WTC11 (cell line): Measurements from ENCODE around the gene TWIST2. TPM values are rescaled to one million over a fixed set of nuclear protein-coding genes. Genes with fewer than 3 reads are reported as not detected.

Experiments used
- ATAC-seq: fragments of 200-7000 bp; cut with Tn5 transposase; 2 replicates; pipeline ENCODE4 v1.10.0; 2021; ENCODE audit warnings: mild to moderate bottlenecking, moderate library complexity
- CTCF ChIA-PET: fragments of 300-600 bp; sonication (Branson Sonifier 250); formaldehyde crosslinking; loops from one replicate; lab custom pipeline; 2021; ENCODE audit warnings: antibody characterized with exemption; lab: Charles Lee
- POLR2A ChIA-PET: fragments of 350-600 bp; sonication (Branson Sonifier 250); formaldehyde crosslinking; loops from one replicate; lab custom pipeline; 2021; ENCODE audit warnings: antibody characterized with exemption; lab: Charles Lee
- DNase-seq: peaks from one replicate; pipeline ENCODE4 v3.0.0; 2021; ENCODE audit warnings: low spot score
- H3K27ac Mint-ChIP-seq: 2 replicates; pipeline ENCODE4 v1.8.0; 2021; ENCODE audit warnings: mixed read lengths
- H3K27me3 Mint-ChIP-seq: 2 replicates; pipeline ENCODE4 v1.8.0; 2021; ENCODE audit warnings: low read depth, mild to moderate bottlenecking, moderate library complexity, mixed read lengths
- H3K36me3 Mint-ChIP-seq: 2 replicates; pipeline ENCODE4 v1.8.0; 2021; ENCODE audit warnings: mixed read lengths
- H3K4me1 Mint-ChIP-seq: 2 replicates; pipeline ENCODE4 v1.8.0; 2022; ENCODE audit warnings: mixed read lengths
- H3K4me3 Mint-ChIP-seq: 2 replicates; pipeline ENCODE4 v1.8.0; 2021; ENCODE audit warnings: mild to moderate bottlenecking, moderate library complexity, mixed read lengths
- H3K9me3 Mint-ChIP-seq: 2 replicates; pipeline ENCODE4 v1.8.0; 2021; ENCODE audit warnings: mixed read lengths
- CBFB ChIP-seq: sonication (generic); formaldehyde crosslinking; IDR thresholded peaks from 2 replicates; pipeline ENCODE4 v1.8.1; 2022; ENCODE audit warnings: mild to moderate bottlenecking, low read depth, missing genetic modification reagents
- CREB1 ChIP-seq: sonication (generic); formaldehyde crosslinking; IDR thresholded peaks from 2 replicates; pipeline ENCODE4 v1.8.0; 2023; ENCODE audit warnings: mild to moderate bottlenecking, missing genetic modification reagents
- FOXK1 ChIP-seq: sonication (generic); formaldehyde crosslinking; IDR thresholded peaks from 2 replicates; pipeline ENCODE4 v1.8.0; 2022; ENCODE audit warnings: mild to moderate bottlenecking, moderate library complexity, missing genetic modification reagents
- GTF2I ChIP-seq: fragments of 250-450 bp; sonication (Bioruptor Pico); conservative IDR thresholded peaks from 2 replicates; pipeline ENCODE4 v1.4.0; 2021; ENCODE audit warnings: mild to moderate bottlenecking
- HMGA2 ChIP-seq: fragments of 250-450 bp; sonication (Bioruptor Pico); IDR thresholded peaks from 2 replicates; pipeline ENCODE4 v1.4.0; 2021; ENCODE audit warnings: mild to moderate bottlenecking, moderate library complexity
- JAZF1 ChIP-seq: fragments of 250-450 bp; sonication (Bioruptor Pico); IDR thresholded peaks from 2 replicates; pipeline ENCODE4 v1.9.0; 2021; ENCODE audit warnings: moderate library complexity, mild to moderate bottlenecking, inconsistent platforms
- MYBL2 ChIP-seq: sonication (generic); formaldehyde crosslinking; IDR thresholded peaks from 2 replicates; pipeline ENCODE4 v1.8.1; 2023; ENCODE audit warnings: mild to moderate bottlenecking, moderate library complexity, missing genetic modification reagents
- NFATC4 ChIP-seq: fragments of 250-450 bp; sonication (Bioruptor Pico); IDR thresholded peaks from 2 replicates; pipeline ENCODE4 v1.9.0; 2021; ENCODE audit warnings: mild to moderate bottlenecking
- NFE2L1 ChIP-seq: sonication (generic); formaldehyde crosslinking; IDR thresholded peaks from 2 replicates; pipeline ENCODE4 v1.8.1; 2023; ENCODE audit warnings: missing genetic modification reagents
- NR1H2 ChIP-seq: sonication (generic); formaldehyde crosslinking; IDR thresholded peaks from 2 replicates; pipeline ENCODE4 v1.9.0; 2021; ENCODE audit warnings: mild to moderate bottlenecking, moderate library complexity, missing genetic modification reagents
- STAT6 ChIP-seq: sonication (generic); formaldehyde crosslinking; conservative IDR thresholded peaks from 2 replicates; pipeline ENCODE4 v1.8.1; 2023; ENCODE audit warnings: mild to moderate bottlenecking, low read depth, missing genetic modification reagents, moderate library complexity
- TEAD1 ChIP-seq: sonication (generic); formaldehyde crosslinking; IDR thresholded peaks from 2 replicates; pipeline ENCODE4 v1.8.0; 2022; ENCODE audit warnings: mild to moderate bottlenecking, missing genetic modification reagents
- ZNF396 ChIP-seq: fragments of 250-450 bp; sonication (Bioruptor Pico); IDR thresholded peaks from 2 replicates; pipeline ENCODE4 v1.8.0; 2021; ENCODE audit warnings: mild to moderate bottlenecking, moderate library complexity, borderline replicate concordance
- ZNF416 ChIP-seq: fragments of 250-450 bp; sonication (Bioruptor Pico); IDR thresholded peaks from 2 replicates; pipeline ENCODE4 v1.9.0; 2021; ENCODE audit warnings: mild to moderate bottlenecking, inconsistent platforms
- ZNF671 ChIP-seq: fragments of 250-450 bp; sonication (Bioruptor Pico); IDR thresholded peaks from 2 replicates; pipeline ENCODE4 v1.8.0; 2021; ENCODE audit warnings: mild to moderate bottlenecking
- total RNA-seq: library from RNA; stranded (reverse); gene quantifications from 3 replicates; pipeline ENCODE4 v1.2.3, GENCODE V29; 2021
- TF ChIP-seq, protein P1 (sequence below): sonication (generic); formaldehyde crosslinking; IDR thresholded peaks from 2 replicates; pipeline ENCODE4 v1.8.0; 2023; ENCODE audit warnings: missing genetic modification reagents, mild to moderate bottlenecking, borderline replicate concordance
- TF ChIP-seq, protein P2 (sequence below): sonication (generic); formaldehyde crosslinking; IDR thresholded peaks from 2 replicates; pipeline ENCODE4 v1.8.0; 2022; ENCODE audit warnings: mild to moderate bottlenecking, missing genetic modification reagents
- TF ChIP-seq, protein P3 (sequence below): sonication (generic); formaldehyde crosslinking; IDR thresholded peaks from 2 replicates; pipeline ENCODE4 v1.8.1; 2022; ENCODE audit warnings: mild to moderate bottlenecking, moderate library complexity, missing genetic modification reagents
- TF ChIP-seq, protein P4 (sequence below): sonication (generic); formaldehyde crosslinking; IDR thresholded peaks from 2 replicates; pipeline ENCODE4 v1.8.1; 2022; ENCODE audit warnings: missing genetic modification reagents, borderline replicate concordance
- TF ChIP-seq, protein P5 (sequence below): sonication (generic); formaldehyde crosslinking; IDR thresholded peaks from 2 replicates; pipeline ENCODE4 v1.8.1; 2023; ENCODE audit warnings: mild to moderate bottlenecking, missing genetic modification reagents, borderline replicate concordance

The TWIST2 gene
- total RNA-seq, 1 experiment from 2014 or later: 5.7 TPM

- ChIA-PET POLR2A (no interaction called here), CTCF (no interaction called here)
- Mint-ChIP-seq H3K4me1 (peaks cover 27% of the 10 kb centered on the region), H3K27ac (no peak overlapping the region), H3K36me3 (no peaks in the 10 kb centered on the region), H3K27me3 (peaks cover 60% of the 10 kb centered on the region), H3K4me3 (no peak overlapping the region), H3K9me3 (no peaks in the 10 kb centered on the region)
- ATAC-seq: no peak
- DNase-seq: no peak
- TF ChIP-seq HMGA2 (CRISPR knock-in tag): no peak
- TF ChIP-seq, protein P1, sequence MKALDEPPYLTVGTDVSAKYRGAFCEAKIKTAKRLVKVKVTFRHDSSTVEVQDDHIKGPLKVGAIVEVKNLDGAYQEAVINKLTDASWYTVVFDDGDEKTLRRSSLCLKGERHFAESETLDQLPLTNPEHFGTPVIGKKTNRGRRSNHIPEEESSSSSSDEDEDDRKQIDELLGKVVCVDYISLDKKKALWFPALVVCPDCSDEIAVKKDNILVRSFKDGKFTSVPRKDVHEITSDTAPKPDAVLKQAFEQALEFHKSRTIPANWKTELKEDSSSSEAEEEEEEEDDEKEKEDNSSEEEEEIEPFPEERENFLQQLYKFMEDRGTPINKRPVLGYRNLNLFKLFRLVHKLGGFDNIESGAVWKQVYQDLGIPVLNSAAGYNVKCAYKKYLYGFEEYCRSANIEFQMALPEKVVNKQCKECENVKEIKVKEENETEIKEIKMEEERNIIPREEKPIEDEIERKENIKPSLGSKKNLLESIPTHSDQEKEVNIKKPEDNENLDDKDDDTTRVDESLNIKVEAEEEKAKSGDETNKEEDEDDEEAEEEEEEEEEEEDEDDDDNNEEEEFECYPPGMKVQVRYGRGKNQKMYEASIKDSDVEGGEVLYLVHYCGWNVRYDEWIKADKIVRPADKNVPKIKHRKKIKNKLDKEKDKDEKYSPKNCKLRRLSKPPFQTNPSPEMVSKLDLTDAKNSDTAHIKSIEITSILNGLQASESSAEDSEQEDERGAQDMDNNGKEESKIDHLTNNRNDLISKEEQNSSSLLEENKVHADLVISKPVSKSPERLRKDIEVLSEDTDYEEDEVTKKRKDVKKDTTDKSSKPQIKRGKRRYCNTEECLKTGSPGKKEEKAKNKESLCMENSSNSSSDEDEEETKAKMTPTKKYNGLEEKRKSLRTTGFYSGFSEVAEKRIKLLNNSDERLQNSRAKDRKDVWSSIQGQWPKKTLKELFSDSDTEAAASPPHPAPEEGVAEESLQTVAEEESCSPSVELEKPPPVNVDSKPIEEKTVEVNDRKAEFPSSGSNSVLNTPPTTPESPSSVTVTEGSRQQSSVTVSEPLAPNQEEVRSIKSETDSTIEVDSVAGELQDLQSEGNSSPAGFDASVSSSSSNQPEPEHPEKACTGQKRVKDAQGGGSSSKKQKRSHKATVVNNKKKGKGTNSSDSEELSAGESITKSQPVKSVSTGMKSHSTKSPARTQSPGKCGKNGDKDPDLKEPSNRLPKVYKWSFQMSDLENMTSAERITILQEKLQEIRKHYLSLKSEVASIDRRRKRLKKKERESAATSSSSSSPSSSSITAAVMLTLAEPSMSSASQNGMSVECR (CRISPR knock-in tag): no peak
- TF ChIP-seq NFE2L1 (CRISPR knock-in tag): no peak
- TF ChIP-seq FOXK1 (CRISPR knock-in tag): no peak
- TF ChIP-seq CREB1 (CRISPR knock-in tag): no peak
- no peak for TF ChIP-seq GTF2I (CRISPR knock-in tag)
- TF ChIP-seq, protein P2, sequence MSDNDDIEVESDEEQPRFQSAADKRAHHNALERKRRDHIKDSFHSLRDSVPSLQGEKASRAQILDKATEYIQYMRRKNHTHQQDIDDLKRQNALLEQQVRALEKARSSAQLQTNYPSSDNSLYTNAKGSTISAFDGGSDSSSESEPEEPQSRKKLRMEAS: no peak
- no peak for TF ChIP-seq STAT6 (CRISPR knock-in tag)
- no peak for TF ChIP-seq NFATC4 (CRISPR knock-in tag)
- no peak for TF ChIP-seq JAZF1 (CRISPR knock-in tag)
- no peak for TF ChIP-seq MYBL2 (CRISPR knock-in tag)
- TF ChIP-seq, protein P3, sequence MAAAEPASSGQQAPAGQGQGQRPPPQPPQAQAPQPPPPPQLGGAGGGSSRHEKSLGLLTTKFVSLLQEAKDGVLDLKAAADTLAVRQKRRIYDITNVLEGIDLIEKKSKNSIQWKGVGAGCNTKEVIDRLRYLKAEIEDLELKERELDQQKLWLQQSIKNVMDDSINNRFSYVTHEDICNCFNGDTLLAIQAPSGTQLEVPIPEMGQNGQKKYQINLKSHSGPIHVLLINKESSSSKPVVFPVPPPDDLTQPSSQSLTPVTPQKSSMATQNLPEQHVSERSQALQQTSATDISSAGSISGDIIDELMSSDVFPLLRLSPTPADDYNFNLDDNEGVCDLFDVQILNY (CRISPR knock-in tag): no peak
- no peak for TF ChIP-seq CBFB (CRISPR knock-in tag)
- TF ChIP-seq ZNF671: no peak
- no peak for TF ChIP-seq ZNF396 (CRISPR knock-in tag)
- TF ChIP-seq, protein P4, sequence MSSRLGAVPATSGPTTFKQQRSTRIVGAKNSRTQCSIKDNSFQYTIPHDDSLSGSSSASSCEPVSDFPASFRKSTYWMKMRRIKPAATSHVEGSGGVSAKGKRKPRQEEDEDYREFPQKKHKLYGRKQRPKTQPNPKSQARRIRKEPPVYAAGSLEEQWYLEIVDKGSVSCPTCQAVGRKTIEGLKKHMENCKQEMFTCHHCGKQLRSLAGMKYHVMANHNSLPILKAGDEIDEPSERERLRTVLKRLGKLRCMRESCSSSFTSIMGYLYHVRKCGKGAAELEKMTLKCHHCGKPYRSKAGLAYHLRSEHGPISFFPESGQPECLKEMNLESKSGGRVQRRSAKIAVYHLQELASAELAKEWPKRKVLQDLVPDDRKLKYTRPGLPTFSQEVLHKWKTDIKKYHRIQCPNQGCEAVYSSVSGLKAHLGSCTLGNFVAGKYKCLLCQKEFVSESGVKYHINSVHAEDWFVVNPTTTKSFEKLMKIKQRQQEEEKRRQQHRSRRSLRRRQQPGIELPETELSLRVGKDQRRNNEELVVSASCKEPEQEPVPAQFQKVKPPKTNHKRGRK: no peak
- TF ChIP-seq TEAD1: no peak
- TF ChIP-seq, protein P5, sequence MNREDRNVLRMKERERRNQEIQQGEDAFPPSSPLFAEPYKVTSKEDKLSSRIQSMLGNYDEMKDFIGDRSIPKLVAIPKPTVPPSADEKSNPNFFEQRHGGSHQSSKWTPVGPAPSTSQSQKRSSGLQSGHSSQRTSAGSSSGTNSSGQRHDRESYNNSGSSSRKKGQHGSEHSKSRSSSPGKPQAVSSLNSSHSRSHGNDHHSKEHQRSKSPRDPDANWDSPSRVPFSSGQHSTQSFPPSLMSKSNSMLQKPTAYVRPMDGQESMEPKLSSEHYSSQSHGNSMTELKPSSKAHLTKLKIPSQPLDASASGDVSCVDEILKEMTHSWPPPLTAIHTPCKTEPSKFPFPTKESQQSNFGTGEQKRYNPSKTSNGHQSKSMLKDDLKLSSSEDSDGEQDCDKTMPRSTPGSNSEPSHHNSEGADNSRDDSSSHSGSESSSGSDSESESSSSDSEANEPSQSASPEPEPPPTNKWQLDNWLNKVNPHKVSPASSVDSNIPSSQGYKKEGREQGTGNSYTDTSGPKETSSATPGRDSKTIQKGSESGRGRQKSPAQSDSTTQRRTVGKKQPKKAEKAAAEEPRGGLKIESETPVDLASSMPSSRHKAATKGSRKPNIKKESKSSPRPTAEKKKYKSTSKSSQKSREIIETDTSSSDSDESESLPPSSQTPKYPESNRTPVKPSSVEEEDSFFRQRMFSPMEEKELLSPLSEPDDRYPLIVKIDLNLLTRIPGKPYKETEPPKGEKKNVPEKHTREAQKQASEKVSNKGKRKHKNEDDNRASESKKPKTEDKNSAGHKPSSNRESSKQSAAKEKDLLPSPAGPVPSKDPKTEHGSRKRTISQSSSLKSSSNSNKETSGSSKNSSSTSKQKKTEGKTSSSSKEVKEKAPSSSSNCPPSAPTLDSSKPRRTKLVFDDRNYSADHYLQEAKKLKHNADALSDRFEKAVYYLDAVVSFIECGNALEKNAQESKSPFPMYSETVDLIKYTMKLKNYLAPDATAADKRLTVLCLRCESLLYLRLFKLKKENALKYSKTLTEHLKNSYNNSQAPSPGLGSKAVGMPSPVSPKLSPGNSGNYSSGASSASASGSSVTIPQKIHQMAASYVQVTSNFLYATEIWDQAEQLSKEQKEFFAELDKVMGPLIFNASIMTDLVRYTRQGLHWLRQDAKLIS (CRISPR knock-in tag): no peak
- TF ChIP-seq NR1H2 (CRISPR knock-in tag): no peak
- TF ChIP-seq ZNF416 (CRISPR knock-in tag): no peak
Measured at GRCh38 chr2:238851026-238851425, 3.1 kb downstream of the TWIST2 start.
